Esophagus (tissue), 2 donors: Measurements from ENCODE around the gene CDC42EP1. TPM values are rescaled to one million over a fixed set of nuclear protein-coding genes. Genes with fewer than 3 reads are reported as not detected.
"Not testable (repeated sequence)": the region's sequence is repeated elsewhere in the genome, so short reads cannot be mapped to it uniquely, and the experiment has no call there.

Experiments
- H3K27ac ChIP-seq, 2 donors: one replicate each; pipeline ENCODE4 v1.5.1; 2013; ENCODE audit warnings: low read depth in 2 of 2, mild to moderate bottlenecking in 2 of 2, inconsistent platforms in 1 of 2, low read length in 1 of 2, moderate library complexity in 1 of 2
- H3K27me3 ChIP-seq, 2 donors: one replicate each; pipeline ENCODE4 v1.6.1; 2013; ENCODE audit warnings: low read length in 2 of 2, control low read depth in 1 of 2, mild to moderate bottlenecking in 1 of 2; ENCODE audit not compliant: insufficient read depth in 2 of 2, control insufficient read depth in 1 of 2
- H3K36me3 ChIP-seq, 2 donors: one replicate each; pipeline ENCODE4 v1.6.1; 2013; ENCODE audit warnings: low read length in 1 of 2; ENCODE audit not compliant: control insufficient read depth in 2 of 2, insufficient read depth in 2 of 2
- H3K4me1 ChIP-seq, 2 donors: one replicate each; pipeline ENCODE4 v1.6.1; 2013; ENCODE audit warnings: low read length in 1 of 2; ENCODE audit not compliant: control insufficient read depth in 2 of 2, insufficient read depth in 2 of 2
- H3K4me3 ChIP-seq, 2 donors: one replicate each; pipeline ENCODE4 v1.5.1; 2013; ENCODE audit warnings: low read length in 2 of 2, mild to moderate bottlenecking in 2 of 2, low read depth in 1 of 2, moderate library complexity in 1 of 2
- H3K9me3 ChIP-seq, 2 donors: one replicate each; pipeline ENCODE4 v1.6.1; 2013; ENCODE audit warnings: mild to moderate bottlenecking in 2 of 2, low read depth in 1 of 2, low read length in 1 of 2, moderate library complexity in 1 of 2; ENCODE audit not compliant: control insufficient read depth in 2 of 2, insufficient read depth in 1 of 2
- WGBS, 2 donors: extraction: QIAGEN DNeasy Blood & Tissue Kit; methylation state at CpG; one replicate each; pipeline ENCODE4 v1.1.7; 2013; 5-methylcytosine and 5-hydroxymethylcytosine counted together
- polyA plus RNA-seq, 2 donors: library from polyadenylated mRNA; stranded (reverse); fragments of 200-250 nt; gene quantifications; one replicate each; pipeline ENCODE4 v1.2.3, GENCODE V29; 2013
- donor health status: healthy with polysubstance abuse.
- donor health status: Bipolar disorder and iron deficiency.

The CDC42EP1 gene
- polyA plus RNA-seq, 2 donors: 50.1 to 64.3 TPM

DNA sequence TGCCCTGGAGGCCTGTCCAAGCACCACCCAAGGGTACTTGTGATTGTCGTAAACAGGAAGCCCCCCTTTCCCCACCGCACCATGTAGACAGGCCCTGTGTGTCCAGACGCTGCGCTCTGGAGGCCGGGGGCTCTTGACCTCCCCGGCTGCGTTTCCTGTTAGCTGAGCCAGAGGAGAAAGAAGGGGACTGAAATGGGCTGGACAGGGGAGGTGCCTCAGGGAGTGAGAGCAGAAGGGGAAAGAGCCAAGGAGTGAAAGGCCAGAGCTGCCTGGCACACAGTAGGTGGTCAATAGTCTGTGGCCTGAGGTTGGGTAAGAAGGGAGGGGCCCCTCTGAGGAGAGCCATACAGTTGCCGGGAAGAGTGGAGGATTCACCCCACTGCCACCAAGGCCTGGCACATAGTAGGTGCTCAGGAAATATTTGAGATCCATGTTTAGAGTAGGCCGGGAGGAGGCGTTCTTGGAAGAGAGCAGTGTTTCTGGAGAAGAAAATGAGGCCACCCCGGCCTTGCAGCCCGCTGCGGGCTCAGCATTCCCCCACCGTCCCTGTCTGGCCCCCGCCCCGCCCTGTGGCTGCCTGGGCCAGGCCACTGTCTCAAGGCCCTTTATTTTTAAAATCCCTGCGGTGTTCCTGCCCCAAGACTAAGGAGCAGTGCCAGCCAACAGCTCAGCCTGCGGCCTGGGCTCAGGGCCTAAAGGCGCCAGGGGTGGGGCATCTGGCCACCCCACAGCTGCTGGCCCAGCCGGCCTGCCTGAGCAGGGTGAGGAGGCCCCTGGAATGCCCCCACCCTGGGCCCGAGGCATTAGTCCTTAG lies 13.6 kb upstream of the CDC42EP1 start:
- Histone ChIP-seq H3K9me3 (no peaks in the 10 kb centered on the region), H3K36me3 (no peaks in the 10 kb centered on the region), H3K27ac (peak overlapping the region; percentile 87 to 91), H3K4me1 (peaks cover 6 to 14% of the 10 kb centered on the region in 2 donors), H3K4me3 (no peak overlapping the region), H3K27me3 (no peaks in the 10 kb centered on the region)
- 34 to 42% methylated on average over 21 of the region's 21 CpGs for WGBS, 2 donors

DNA sequence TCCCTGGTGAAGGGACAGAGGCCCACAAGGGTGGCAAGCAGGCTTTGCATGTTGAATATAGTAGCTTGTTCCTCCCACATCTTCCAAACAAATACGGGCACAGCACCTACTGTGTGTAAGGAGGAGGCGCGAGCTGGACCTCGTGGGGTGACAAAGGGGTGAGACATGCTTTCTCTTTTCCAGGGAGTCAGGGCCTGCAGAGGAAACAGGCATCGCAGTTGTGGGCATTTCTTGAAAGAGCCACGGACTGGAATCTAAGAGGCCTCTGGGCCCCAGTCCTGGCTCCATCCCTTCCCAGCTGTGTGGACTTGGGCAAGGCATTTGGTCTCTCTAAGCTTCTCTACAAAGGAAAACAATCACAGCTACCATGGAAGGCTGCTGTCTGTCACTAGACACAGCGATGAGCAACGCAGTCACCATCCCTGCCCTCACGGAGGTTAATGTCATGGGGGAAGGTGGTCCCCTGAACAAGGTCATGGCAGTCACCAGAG lies 13.0 kb upstream of the CDC42EP1 start:
- Histone ChIP-seq H3K27me3 (no peaks in the 10 kb centered on the region), H3K4me1 (peaks cover 8 to 12% of the 10 kb centered on the region in 2 donors), H3K9me3 (no peaks in the 10 kb centered on the region), H3K27ac (peak overlapping the region; percentile 87 to 91), H3K36me3 (no peaks in the 10 kb centered on the region), H3K4me3 (no peak overlapping the region)
- WGBS, 2 donors: 46% methylated on average over 9 of the region's 9 CpGs

DNA sequence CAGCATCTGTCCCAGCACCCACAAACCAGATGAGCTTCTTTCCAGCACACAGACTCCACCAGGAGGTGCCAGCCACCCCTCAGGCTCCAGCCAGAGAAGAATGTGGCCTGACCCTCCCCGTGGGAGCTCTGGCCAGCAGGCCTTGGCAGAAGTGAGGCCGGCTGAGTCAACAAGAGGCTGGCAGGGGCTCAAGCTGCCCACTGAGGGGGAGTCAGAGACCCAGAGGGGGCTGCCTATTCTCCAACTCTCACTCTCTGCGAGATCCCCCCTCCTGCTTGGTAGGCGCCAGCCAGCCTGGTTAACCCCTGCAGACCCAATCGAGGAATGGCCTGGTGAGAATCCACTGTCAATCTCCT lies 10.6 kb upstream of the CDC42EP1 start:
- H3K4me3 ChIP-seq: no peak overlapping the region
- peaks cover 9 to 12% of the 10 kb centered on the region in 2 donors for H3K4me1 ChIP-seq
- no peaks in the 10 kb centered on the region for H3K36me3 ChIP-seq
- WGBS, 2 donors: 41 to 44% methylated on average over 5 of the region's 5 CpGs
- H3K27ac ChIP-seq: peak overlapping the region in 1 of 2 donors; percentile 29
- no peaks in the 10 kb centered on the region for H3K9me3 ChIP-seq
- H3K27me3 ChIP-seq: no peaks in the 10 kb centered on the region

DNA sequence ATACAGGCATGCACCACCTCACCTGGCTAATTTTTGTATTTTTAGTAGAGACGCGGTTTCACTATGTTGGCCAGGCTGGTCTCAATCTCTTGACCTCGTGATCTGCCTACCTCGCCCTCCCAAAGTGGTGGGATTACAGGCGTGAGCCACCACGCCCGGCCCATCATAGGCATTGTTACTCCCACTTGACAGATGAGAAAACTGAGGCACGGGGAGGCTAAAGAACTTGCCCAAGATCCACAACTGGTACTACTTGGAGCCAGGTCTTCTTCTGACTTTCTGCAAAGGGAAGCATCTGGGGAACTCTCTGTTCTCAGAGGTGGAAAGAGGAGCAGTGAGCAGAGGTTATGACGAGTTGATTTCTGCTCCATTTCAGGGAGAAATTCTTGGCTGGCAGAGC lies 9.4 kb upstream of the CDC42EP1 start:
- not testable (repeated sequence) for H3K9me3 ChIP-seq, H3K36me3 ChIP-seq, H3K27me3 ChIP-seq, H3K4me3 ChIP-seq, H3K4me1 ChIP-seq, H3K27ac ChIP-seq
- 87 to 89% methylated on average over 9 of the region's 9 CpGs for WGBS, 2 donors

DNA sequence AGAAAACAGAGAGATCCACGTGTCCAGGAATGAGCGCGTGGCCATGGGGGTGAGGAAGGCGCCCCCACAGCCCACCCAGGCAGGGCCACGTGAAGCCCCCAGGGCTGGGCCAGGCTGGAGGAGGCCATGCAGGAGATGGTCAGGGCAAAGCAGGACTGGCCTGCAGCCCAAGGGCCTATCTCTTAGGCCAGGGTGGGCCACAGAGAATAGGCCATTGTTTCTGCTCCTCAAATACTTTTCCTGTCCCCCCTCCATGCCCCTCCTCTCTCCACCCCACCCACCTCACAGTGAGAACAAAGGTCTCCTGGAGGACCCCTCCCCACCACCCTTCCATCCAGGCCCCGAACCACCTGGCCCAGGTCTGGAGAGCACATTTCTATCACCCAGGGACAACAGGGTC lies 8.3 kb upstream of the CDC42EP1 start:
- no peaks in the 10 kb centered on the region for H3K9me3 ChIP-seq
- no peaks in the 10 kb centered on the region for H3K36me3 ChIP-seq
- H3K4me1 ChIP-seq: peaks cover 9 to 10% of the 10 kb centered on the region in 2 donors
- H3K27me3 ChIP-seq: no peaks in the 10 kb centered on the region
- peak overlapping the region in 1 of 2 donors; percentile 47 for H3K27ac ChIP-seq
- WGBS, 2 donors: 72 to 80% methylated on average over 5 to 6 of the region's 6 CpGs
- no peak overlapping the region for H3K4me3 ChIP-seq

DNA sequence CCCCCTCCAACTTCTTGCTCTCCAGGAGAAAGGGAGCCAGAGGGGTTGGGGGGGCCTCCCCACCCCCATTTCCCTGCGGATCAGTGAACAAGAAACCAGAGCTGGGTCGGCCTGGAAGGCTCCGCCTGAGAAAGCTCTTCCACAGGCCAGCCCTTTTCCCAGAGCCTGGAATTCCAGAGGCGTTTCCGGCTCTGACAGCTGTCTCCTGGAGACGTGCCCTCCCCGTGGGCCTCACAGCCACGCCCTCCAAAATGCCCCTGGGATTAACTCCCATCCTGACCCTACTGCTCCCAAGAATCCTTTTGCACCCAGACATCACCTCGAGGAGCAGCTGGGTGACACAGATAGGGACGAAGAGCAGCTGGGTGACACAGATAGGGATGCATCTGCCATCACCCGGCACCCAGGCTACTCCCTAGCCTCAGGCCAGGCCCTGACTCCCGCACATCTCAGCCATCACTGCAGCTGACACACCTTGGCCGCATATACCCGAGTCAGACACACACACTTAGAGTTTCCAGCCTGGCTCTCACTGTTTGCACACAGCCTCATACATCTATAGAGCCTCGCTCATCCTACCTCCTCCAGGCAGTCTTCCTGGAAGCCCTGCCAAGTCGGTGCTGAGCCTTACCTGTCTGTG lies 7.6 kb upstream of the CDC42EP1 start:
- H3K4me1 ChIP-seq: peaks cover 6 to 9% of the 10 kb centered on the region in 2 donors

DNA sequence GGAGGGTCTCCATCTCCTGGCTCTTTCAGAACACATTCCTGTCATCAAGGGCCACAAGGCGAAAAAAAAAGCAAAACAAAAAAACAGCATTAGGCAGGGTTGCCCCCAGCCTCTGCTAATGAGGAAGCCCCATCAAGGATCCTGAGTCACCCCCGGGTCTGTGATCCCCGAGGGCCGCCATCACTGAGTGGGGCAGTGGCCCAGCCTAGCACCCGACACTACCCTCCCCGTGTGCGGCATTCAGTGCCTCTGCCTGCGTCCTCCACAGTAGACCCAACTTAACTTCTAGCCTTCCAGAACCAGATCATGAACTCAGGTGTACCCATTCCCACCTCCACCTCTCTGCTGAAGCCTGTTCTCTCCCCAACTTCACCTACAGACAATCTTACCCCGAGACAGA lies 6.6 kb upstream of the CDC42EP1 start:
- no peaks in the 10 kb centered on the region for H3K36me3 ChIP-seq
- 96% methylated on average over 9 of the region's 9 CpGs for WGBS, 2 donors
- H3K9me3 ChIP-seq: no peaks in the 10 kb centered on the region
- H3K4me1 ChIP-seq: peaks cover 6 to 9% of the 10 kb centered on the region in 2 donors
- no peak overlapping the region for H3K27ac ChIP-seq
- no peaks in the 10 kb centered on the region for H3K27me3 ChIP-seq
- H3K4me3 ChIP-seq: no peak overlapping the region

More for the DNA sequence above, 7.6 kb upstream of the CDC42EP1 start:
- Histone ChIP-seq H3K27ac (peak overlapping the region in 1 of 2 donors; percentile 47), H3K27me3 (no peaks in the 10 kb centered on the region), H3K36me3 (no peaks in the 10 kb centered on the region), H3K9me3 (no peaks in the 10 kb centered on the region), H3K4me3 (no peak overlapping the region)
- 28 to 35% methylated on average over 16 of the region's 16 CpGs for WGBS, 2 donors

DNA sequence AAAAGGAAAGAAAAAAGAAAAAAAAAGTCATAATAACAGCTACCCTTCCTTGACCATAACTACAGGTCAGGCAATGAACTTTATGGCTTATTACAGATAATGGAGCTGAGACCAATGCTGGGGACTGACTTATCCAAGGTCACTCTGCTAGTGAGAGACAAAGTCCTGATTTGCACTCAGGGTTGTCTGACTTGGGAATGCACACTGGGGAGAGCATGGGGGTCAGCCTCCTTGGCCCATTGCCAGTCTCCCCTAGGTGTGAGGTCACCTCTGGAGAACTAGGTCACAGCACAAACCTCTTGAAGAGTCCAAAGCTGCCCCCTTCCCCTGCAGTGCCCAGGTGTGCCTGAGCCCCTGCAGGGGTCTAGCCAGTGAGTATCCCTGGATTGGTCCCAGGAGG lies 5.3 kb upstream of the CDC42EP1 start:
- H3K9me3 ChIP-seq: no peaks in the 10 kb centered on the region
- H3K4me1 ChIP-seq: peaks cover 6 to 9% of the 10 kb centered on the region in 2 donors
- H3K4me3 ChIP-seq: no peak overlapping the region
- H3K36me3 ChIP-seq: no peaks in the 10 kb centered on the region
- H3K27me3 ChIP-seq: no peaks in the 10 kb centered on the region
- no peak overlapping the region for H3K27ac ChIP-seq

DNA sequence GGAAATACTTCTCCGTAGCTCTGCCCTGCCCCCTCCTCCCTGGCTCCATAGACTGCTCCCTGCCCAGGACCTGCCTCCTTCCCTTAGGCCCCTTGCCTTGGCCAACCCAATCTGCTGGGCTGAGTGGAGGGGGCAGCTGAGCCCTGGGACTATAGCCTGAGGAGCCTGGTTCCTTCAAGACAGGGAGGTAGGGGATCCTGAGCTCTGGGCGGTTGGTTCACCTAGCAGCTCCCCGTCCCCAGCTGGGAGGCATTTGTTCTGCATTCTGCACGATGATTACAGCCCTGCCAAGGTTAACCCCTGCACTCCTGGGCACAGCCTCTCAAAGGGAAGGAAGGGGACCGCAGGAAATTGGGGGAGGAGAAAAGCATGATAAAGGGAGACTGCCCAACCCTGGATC lies 3.6 kb upstream of the CDC42EP1 start:
- no peaks in the 10 kb centered on the region for H3K27me3 ChIP-seq
- no peak overlapping the region for H3K4me3 ChIP-seq
- peaks cover 6 to 9% of the 10 kb centered on the region in 2 donors for H3K4me1 ChIP-seq
- no peak overlapping the region for H3K27ac ChIP-seq
- no peaks in the 10 kb centered on the region for H3K9me3 ChIP-seq
- 12 to 13% methylated on average over 5 of the region's 5 CpGs for WGBS, 2 donors
- H3K36me3 ChIP-seq: no peaks in the 10 kb centered on the region
